ENCODE results near the gene TCFL5. TPM values are rescaled to one million over a fixed set of nuclear protein-coding genes. Genes with fewer than 3 reads are reported as not detected.
A peak's percentile ranks its signal among the peaks of the same experiment; 100 is the strongest.

The TCFL5 gene
- total RNA-seq, 3 donors from 2014 or later, result 4.3 to 13.3 (median 6.6) TPM

GRCh38 chr20:62846166-62846890, 15.3 kb downstream of the TCFL5 start:
- no peak overlapping the region for H3K4me3 ChIP-seq
- no peaks in the 10 kb centered on the region for H3K9me3 ChIP-seq
- no peaks in the 10 kb centered on the region for H3K4me1 ChIP-seq (ENCODE audit: low read depth)
- intact Hi-C loops (cut with DNase I, micrococcal nuclease), result no loop called here
- DNase-seq (no peak), ATAC-seq (no peak)
- TF ChIP-seq CTCF (IDR thresholded peaks at IDR 0.05), result no peak
- no peaks in the 10 kb centered on the region for H3K36me3 ChIP-seq (ENCODE audit: low read depth)

- intact Hi-C loops (cut with DNase I, micrococcal nuclease), result no loop called here
- H3K4me3 ChIP-seq, result no peak overlapping the region
- no peak for DNase-seq
- no peak for TF ChIP-seq CTCF (IDR thresholded peaks at IDR 0.05)
- H3K9me3 ChIP-seq, result no peaks in the 10 kb centered on the region
- peak; percentile 50 for ATAC-seq
- no peaks in the 10 kb centered on the region for H3K4me1 ChIP-seq (ENCODE audit: low read depth)
- H3K36me3 ChIP-seq (ENCODE audit: low read depth), result no peaks in the 10 kb centered on the region
Measured at GRCh38 chr20:62845416-62846160, 16.0 kb downstream of the TCFL5 start.

- intact Hi-C loops (cut with DNase I, micrococcal nuclease), result no loop called here
- Histone ChIP-seq H3K9me3 (no peaks in the 10 kb centered on the region), H3K4me3 (no peak overlapping the region), H3K36me3 (ENCODE audit: low read depth) (no peaks in the 10 kb centered on the region), H3K4me1 (ENCODE audit: low read depth) (no peaks in the 10 kb centered on the region)
- DNase-seq, result no peak
- no peak for TF ChIP-seq CTCF (IDR thresholded peaks at IDR 0.05)
- ATAC-seq, result no peak
Measured at GRCh38 chr20:62844182-62844581, 17.4 kb downstream of the TCFL5 start.

GRCh38 chr20:62843656-62844055, 18.0 kb downstream of the TCFL5 start:
- Histone ChIP-seq H3K36me3 (ENCODE audit: low read depth) (no peaks in the 10 kb centered on the region), H3K4me3 (no peak overlapping the region), H3K4me1 (ENCODE audit: low read depth) (no peaks in the 10 kb centered on the region), H3K9me3 (no peaks in the 10 kb centered on the region)
- intact Hi-C loops (cut with DNase I, micrococcal nuclease), result no loop called here
- ATAC-seq, result no peak
- TF ChIP-seq CTCF (IDR thresholded peaks at IDR 0.05), result no peak
- DNase-seq, result no peak

GRCh38 chr20:62841705-62842212, 19.9 kb downstream of the TCFL5 start:
- peak in 1 of 3 donors; percentile 20 for DNase-seq
- TF ChIP-seq CTCF (IDR thresholded peaks at IDR 0.05), result no peak
- no peak for ATAC-seq
- no peak overlapping the region for H3K4me3 ChIP-seq
- H3K9me3 ChIP-seq, result no peaks in the 10 kb centered on the region
- no peaks in the 10 kb centered on the region for H3K36me3 ChIP-seq (ENCODE audit: low read depth)
- H3K4me1 ChIP-seq (ENCODE audit: low read depth), result peaks cover 6% of the 10 kb centered on the region
- intact Hi-C loops (cut with DNase I, micrococcal nuclease), result no loop called here
